Natural killer cell (primary cell): ENCODE results near the gene IL21. TPM values are rescaled to one million over a fixed set of nuclear protein-coding genes. Genes with fewer than 3 reads are reported as not detected.

ENCODE experiments used
- ATAC-seq, 3 donors: fragments of 150-1000 bp in 2 of 3; fragments of 200-7000 bp in 1 of 3; cut with Tn5 transposase; 1 replicate in 1 of 3; 2 replicates in 2 of 3; pipeline ENCODE4 v1.10.0; 2021; ENCODE audit warnings: mild to moderate bottlenecking in 2 of 3, moderate library complexity in 2 of 3
- DNase-seq, 2 donors: peaks; one replicate each; pipeline versions ENCODE4 v3.0.0 to v3.0.0-alpha.2; 2013 to 2021; ENCODE audit warnings: mixed read lengths in 1 of 2
- H3K27ac ChIP-seq: one replicate; pipeline ENCODE4 v1.5.1; 2013; ENCODE audit warnings: mild to moderate bottlenecking, low read length
- H3K27me3 ChIP-seq: one replicate; pipeline ENCODE4 v1.6.1; 2013; ENCODE audit warnings: low read length; ENCODE audit not compliant: control insufficient read depth, insufficient read depth
- H3K36me3 ChIP-seq: one replicate; pipeline ENCODE4 v1.6.1; 2013; ENCODE audit warnings: low read length; ENCODE audit not compliant: control insufficient read depth, insufficient read depth
- H3K4me1 ChIP-seq: one replicate; pipeline ENCODE4 v1.6.1; 2013; ENCODE audit warnings: low read length; ENCODE audit not compliant: control insufficient read depth, insufficient read depth
- H3K4me3 ChIP-seq: one replicate; pipeline ENCODE4 v1.5.1; 2013; ENCODE audit warnings: low read length
- H3K9me3 ChIP-seq: one replicate; pipeline ENCODE4 v1.6.1; 2013; ENCODE audit warnings: low read length; ENCODE audit not compliant: control insufficient read depth, insufficient read depth
- H3K27ac Mint-ChIP-seq, 2 donors: one replicate each; pipeline ENCODE4 v1.8.0; 2022; ENCODE audit warnings: mild to moderate bottlenecking in 2 of 2, mixed read lengths in 2 of 2, moderate library complexity in 1 of 2
- H3K27me3 Mint-ChIP-seq, 2 donors: one replicate each; pipeline ENCODE4 v1.8.0; 2022; ENCODE audit warnings: low read depth in 2 of 2, mixed read lengths in 2 of 2
- H3K36me3 Mint-ChIP-seq: one replicate; pipeline ENCODE4 v1.8.0; 2022; ENCODE audit warnings: mixed read lengths
- H3K4me1 Mint-ChIP-seq, 2 donors: one replicate each; pipeline ENCODE4 v1.8.0; 2022; ENCODE audit warnings: mixed read lengths in 2 of 2
- H3K4me3 Mint-ChIP-seq: one replicate; pipeline ENCODE4 v1.8.0; 2022; ENCODE audit warnings: mild to moderate bottlenecking, moderate library complexity, mixed read lengths
- H3K9me3 Mint-ChIP-seq, 2 donors: one replicate each; pipeline ENCODE4 v1.8.0; 2022; ENCODE audit warnings: mixed read lengths in 2 of 2
- WGBS: methylation state at CpG from one replicate; pipeline ENCODE4 v1.1.7; 2013; ENCODE audit warnings: missing lambda C conversion rate; ENCODE audit not compliant: insufficient coverage; 5-methylcytosine and 5-hydroxymethylcytosine counted together
- intact Hi-C: fragments of 100-400 bp; cut with micrococcal nuclease; formaldehyde crosslinking; loops from one replicate; pipeline ENCODE4 v1.14.2; 2022
- total RNA-seq, 4 donors: library from RNA; stranded (reverse); fragments of 120-200 nt in 1 of 4; gene quantifications; one replicate each; pipeline versions ENCODE4 v1.2.3 to v1.2.4, GENCODE V29; 2013 to 2022
- TF ChIP-seq, protein P1 (sequence below): fragments of 200-600 bp; IDR thresholded peaks from one replicate; pipeline ENCODE4 v1.8.0; 2022; ENCODE audit warnings: antibody characterized with exemption

Gene IL21
- total RNA-seq, 3 donors from 2014 or later (not counting 1 experiment from before 2014, with no cell fraction given), result not detected

DNA sequence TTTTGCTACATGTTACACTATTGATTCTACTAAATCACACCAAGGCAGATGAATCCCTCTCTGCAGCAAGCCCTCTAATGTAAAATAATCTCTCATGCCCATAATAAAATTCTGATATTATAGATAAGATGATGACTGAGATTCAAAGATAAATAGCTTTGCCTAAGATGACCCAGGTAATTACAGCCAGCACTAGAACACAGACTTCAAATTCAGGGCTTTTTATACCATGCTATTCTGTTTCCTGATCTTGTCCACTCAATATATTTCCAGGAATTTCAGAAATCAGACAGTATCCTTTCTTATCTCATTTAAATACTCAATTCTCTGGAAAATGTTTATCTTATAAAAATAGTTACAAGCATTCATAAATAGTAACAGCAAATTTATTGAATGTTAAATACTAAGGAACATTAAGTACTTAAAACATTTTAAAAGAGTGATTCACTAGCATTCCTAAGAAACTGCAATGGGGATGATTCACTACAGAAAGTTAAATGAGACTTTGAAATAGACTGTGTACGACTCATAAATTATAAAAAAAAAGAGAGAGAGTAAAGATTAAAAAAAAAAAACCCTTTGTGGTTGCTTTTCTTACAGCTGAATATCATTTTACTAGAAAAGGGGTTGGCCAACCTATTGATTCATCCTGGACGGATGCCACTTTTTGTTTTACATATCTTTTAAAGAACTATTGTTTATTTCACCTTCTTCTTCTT lies 45.8 kb upstream of the IL21 start:
- 67% methylated on average over 1 of the region's 2 CpGs for WGBS
- no peak overlapping the region for H3K27ac Mint-ChIP-seq
- no peak for ATAC-seq

DNA sequence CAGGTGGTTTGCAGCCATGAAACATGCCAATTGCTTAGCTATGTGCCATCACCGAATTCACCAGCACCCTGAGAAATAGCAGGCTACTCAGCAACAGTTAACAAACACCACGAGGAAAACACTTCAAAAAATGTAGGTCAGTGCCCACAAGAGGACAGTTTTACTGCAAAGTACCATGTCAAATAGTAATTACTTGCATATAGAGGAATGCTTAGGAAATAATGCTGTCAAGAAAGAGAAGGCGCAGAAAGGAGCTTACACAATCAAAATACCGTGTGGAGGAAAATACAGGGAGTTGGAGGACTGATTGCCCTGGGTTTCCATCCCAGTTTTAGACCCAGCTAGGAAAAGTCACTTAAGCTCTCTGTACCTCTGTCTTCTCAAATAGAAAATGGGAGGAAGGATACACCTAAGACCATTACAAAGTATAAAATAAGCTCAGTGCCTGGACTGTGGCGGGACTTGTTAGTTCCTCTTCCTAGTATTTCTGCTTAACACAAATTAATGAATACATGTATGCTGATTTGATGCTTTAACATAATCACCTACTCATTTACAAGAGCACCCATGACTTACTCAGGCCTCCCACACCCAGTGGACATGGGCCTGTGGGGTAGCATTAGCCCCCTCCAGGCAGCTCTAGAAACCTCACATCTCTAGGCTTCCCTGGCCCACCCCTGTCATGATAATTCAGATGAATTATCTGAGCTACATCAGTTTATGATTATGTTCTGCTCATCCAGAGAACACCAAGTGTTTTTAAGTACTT lies 44.5 kb upstream of the IL21 start:
- Histone ChIP-seq H3K9me3 (no peaks in the 10 kb centered on the region), H3K27ac (no peak overlapping the region), H3K4me3 (no peak overlapping the region), H3K27me3 (no peaks in the 10 kb centered on the region), H3K4me1 (no peaks in the 10 kb centered on the region), H3K36me3 (no peaks in the 10 kb centered on the region)
- 80% methylated on average over 4 of the region's 5 CpGs for WGBS
- no peak overlapping the region for H3K27ac Mint-ChIP-seq
- intact Hi-C loops, result no loop called here
- H3K4me1 Mint-ChIP-seq, result no peaks in the 10 kb centered on the region
- peaks cover 3 to 6% of the 10 kb centered on the region in 2 donors for H3K27me3 Mint-ChIP-seq
- DNase-seq, result no peak
- no peak for ATAC-seq
- TF ChIP-seq, protein P1, sequence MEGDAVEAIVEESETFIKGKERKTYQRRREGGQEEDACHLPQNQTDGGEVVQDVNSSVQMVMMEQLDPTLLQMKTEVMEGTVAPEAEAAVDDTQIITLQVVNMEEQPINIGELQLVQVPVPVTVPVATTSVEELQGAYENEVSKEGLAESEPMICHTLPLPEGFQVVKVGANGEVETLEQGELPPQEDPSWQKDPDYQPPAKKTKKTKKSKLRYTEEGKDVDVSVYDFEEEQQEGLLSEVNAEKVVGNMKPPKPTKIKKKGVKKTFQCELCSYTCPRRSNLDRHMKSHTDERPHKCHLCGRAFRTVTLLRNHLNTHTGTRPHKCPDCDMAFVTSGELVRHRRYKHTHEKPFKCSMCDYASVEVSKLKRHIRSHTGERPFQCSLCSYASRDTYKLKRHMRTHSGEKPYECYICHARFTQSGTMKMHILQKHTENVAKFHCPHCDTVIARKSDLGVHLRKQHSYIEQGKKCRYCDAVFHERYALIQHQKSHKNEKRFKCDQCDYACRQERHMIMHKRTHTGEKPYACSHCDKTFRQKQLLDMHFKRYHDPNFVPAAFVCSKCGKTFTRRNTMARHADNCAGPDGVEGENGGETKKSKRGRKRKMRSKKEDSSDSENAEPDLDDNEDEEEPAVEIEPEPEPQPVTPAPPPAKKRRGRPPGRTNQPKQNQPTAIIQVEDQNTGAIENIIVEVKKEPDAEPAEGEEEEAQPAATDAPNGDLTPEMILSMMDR, result no peak
- no peaks in the 10 kb centered on the region for H3K36me3 Mint-ChIP-seq
- no peaks in the 10 kb centered on the region for H3K9me3 Mint-ChIP-seq
- no peak overlapping the region for H3K4me3 Mint-ChIP-seq

More for the DNA sequence above, 45.8 kb upstream of the IL21 start:
- Mint-ChIP-seq H3K27me3 (peaks cover 3 to 6% of the 10 kb centered on the region in 2 donors), H3K4me3 (no peak overlapping the region), H3K9me3 (no peaks in the 10 kb centered on the region), H3K36me3 (no peaks in the 10 kb centered on the region), H3K4me1 (no peaks in the 10 kb centered on the region)
- intact Hi-C loops, result no loop called here
- no peak overlapping the region for H3K27ac ChIP-seq
- DNase-seq, result peak in 1 of 2 donors; percentile 22
- no peaks in the 10 kb centered on the region for H3K36me3 ChIP-seq
- H3K27me3 ChIP-seq, result no peaks in the 10 kb centered on the region
- no peak overlapping the region for H3K4me3 ChIP-seq
- no peaks in the 10 kb centered on the region for H3K4me1 ChIP-seq
- H3K9me3 ChIP-seq, result no peaks in the 10 kb centered on the region
- TF ChIP-seq, protein P1, result no peak

- intact Hi-C loops, result no loop called here
- Mint-ChIP-seq H3K27ac (no peak overlapping the region), H3K36me3 (no peaks in the 10 kb centered on the region), H3K9me3 (no peaks in the 10 kb centered on the region), H3K27me3 (peaks cover 3 to 6% of the 10 kb centered on the region in 2 donors), H3K4me1 (no peaks in the 10 kb centered on the region), H3K4me3 (no peak overlapping the region)
- H3K4me3 ChIP-seq, result no peak overlapping the region
- WGBS, result 84% methylated on average over 7 of the region's 9 CpGs
- TF ChIP-seq, protein P1, result no peak
- H3K27me3 ChIP-seq, result no peaks in the 10 kb centered on the region
- ATAC-seq (no peak), DNase-seq (no peak)
- H3K27ac ChIP-seq, result no peak overlapping the region
- no peaks in the 10 kb centered on the region for H3K36me3 ChIP-seq
- no peaks in the 10 kb centered on the region for H3K4me1 ChIP-seq
- no peaks in the 10 kb centered on the region for H3K9me3 ChIP-seq
Observed at GRCh38 chr4:122663814-122664610, 43.1 kb upstream of the IL21 start.
